Jurkat, Clone E6-1 (cell line): ENCODE results near the gene MTIF2.
"Not testable (repeated sequence)": the region's sequence is repeated elsewhere in the genome, so short reads cannot be mapped to it uniquely, and the experiment has no call there.

ENCODE experiments used
- DNase-seq: peaks from one replicate; pipeline ENCODE4 v3.0.0-alpha.2; 2011; ENCODE audit warnings: low read depth, low spot score
- H3K4me3 ChIP-seq: 2 replicates; pipeline ENCODE4 v1.5.1; 2011; ENCODE audit warnings: mild to moderate bottlenecking, low read length, control low read depth, moderate library complexity

The MTIF2 gene

DNA sequence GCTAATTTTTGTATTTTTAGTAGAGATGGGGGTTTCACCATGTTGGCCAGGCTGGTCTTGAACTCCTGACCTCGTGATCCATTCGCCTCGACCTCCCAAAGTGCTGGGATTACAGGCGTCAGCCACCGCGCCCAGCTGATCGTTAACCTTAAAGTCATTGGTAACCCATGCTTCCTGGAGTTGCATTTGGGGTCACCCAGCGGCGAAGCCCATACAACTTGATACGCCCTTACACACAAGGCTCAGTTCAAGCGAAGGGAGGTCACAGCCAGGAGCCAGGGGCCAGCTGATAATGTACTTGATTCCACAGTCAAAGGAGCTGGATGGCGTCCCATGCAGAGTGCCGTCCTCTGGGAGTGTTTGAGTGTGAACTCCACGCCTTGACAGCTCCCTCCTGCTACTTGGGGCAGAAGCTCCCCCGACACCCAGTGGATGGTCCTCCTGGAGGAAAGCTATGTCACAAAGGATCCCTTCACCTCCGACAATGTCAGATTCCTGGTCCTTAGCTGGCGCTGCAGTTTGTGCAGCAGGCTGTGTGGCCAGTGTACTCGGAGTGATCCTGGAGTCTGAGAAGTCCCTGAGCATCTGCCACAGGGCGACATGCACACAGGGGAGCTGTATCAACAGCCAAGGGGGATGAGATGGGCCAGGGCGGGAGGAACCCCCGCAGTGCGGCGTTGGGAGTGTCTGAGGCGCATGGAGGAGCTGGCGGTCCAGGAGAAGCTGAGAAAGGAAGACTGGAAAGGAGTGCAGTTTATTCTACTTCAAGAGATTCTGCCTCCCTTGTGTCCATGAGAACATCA is 44.9 kb downstream of the MTIF2 start:
- no peak overlapping the region for H3K4me3 ChIP-seq
- no peak for DNase-seq

DNA sequence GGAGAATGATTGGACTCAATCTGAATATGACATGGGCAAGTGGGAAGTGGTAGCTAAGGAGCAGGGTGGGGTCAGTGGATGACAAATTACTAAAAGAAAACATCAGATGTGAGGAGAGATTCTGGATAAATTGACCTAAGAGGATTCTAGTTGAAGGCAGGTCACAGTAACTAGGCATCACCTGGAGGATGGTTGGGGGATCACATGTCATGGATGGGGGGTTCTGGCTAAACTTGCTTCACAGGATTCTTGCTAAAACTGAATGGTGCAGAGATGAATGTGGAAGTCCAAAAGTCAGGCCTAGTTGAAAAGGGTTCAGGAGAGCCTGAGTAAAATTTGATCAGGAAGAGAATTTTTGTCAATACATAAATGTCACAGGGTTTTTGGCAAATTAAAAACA is 55.2 kb downstream of the MTIF2 start:
- no peak overlapping the region for H3K4me3 ChIP-seq
- DNase-seq = no peak

DNA sequence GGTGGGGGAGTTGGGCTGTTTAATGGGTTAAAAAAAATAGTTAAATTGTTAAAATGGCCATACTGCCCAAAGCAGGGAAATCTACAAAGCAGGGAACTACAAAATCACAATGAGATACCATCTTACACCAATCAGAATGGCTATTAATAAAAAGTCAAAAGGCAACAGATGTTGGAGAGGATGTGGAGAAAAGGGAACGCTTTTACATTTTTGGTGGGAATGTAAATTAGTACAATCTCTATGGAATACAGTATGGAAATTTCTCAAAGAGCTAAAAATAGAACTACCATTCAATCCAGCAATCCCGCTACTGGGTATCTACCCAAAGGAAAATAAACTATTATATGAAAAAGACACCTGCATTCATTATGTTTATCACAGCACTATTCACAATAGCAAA is 64.1 kb downstream of the MTIF2 start:
- no peak overlapping the region for H3K4me3 ChIP-seq
- DNase-seq = no peak

DNA sequence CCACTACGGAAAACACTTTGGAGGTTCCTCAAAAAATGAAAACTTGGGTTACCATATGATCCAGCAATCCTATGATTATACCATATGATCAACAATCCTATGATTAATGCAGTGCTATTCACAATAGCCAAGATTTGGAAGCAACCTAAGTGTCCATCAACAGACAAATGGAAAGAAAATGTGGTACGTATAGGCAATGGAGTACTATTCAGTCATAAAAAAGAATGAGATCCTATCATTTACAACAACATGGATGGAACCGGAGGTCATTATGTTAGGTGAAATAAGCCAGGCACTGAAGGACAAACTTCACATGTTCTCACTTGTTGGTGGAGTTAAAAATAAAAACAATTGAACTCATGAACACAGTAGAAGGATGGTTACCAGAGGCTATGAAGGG is 64.5 kb downstream of the MTIF2 start:
- no peak for DNase-seq
- no peak overlapping the region for H3K4me3 ChIP-seq

DNA sequence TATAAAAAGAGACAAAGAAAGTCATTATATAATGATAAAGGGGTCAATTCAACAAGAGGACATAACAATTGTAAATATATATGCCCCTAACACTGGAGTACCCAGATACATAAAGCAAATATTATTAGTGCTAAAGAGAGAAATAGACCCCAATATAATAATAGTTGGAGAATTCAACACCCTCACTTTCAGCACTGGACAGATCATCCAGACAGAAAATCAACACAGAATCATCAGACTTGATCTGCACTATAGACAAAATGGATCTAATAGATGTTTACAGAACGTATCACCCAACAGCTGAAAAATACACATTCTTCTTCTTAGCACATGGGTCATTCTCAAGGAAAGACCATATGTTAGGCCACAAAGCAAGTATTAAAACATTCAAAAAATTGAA is 68.6 kb downstream of the MTIF2 start:
- H3K4me3 ChIP-seq = no peak overlapping the region

DNA sequence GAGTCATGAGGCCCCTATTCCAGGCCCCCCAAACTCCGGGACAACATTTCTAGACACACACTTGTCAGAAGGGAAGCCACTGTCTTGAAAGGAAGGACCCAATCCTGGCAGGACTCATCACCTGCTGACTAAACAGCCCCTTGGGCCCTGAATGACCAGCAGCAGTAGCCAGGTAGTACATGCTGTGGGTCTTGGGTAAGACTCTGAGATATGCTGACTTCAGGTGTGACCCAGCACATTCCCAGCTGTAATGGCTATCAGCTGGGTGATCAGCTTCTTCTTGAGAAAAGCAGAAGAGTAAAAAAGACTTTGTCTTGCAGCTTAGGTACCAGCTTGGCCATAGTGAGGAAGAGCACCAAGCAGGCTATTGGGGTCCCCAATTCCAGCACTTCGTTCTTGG is 72.5 kb downstream of the MTIF2 start:
- no peak overlapping the region for H3K4me3 ChIP-seq
- DNase-seq = no peak

More for the DNA sequence above, 68.6 kb downstream of the MTIF2 start:
- no peak for DNase-seq

DNA sequence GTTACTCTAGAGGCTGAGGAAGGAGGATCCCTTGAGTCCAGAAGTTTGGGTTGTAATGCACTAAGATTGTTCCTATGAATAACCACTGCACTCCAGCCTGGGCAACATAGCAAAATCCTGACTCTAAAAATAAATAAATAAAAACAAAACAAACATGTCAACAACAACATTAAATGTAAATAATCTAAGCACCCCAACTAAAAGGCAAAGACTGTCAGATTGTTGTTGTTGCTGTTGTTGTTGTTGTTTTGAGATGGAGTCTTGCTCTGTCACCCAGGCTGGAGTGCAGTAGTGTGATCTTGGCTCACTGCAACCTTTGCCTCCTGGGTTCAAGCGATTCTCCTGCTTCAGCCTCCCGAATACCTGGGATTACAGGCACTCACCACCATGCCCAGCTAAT is 77.1 kb downstream of the MTIF2 start:
- H3K4me3 ChIP-seq, DNase-seq: not testable (repeated sequence)

DNA sequence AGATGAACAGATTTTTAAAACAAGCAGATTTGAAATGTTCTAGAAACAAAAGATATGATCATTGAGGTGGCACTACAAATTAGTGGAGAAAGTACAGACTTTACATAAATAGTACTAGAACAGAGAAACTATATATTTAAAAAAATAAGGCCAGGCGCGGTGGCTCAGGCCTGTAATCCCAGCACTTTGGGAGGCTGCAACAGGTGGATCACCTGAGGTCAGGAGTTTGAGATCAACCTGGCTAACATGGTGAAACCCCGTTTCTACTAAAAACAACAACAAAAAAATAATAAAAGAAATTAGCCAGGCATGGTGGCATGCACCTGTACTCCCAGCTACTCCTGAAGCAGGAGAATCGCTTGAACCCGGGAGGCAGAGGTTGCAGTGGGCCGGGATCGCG is 82.2 kb downstream of the MTIF2 start:
- not testable (repeated sequence) for DNase-seq, H3K4me3 ChIP-seq
